ENCODE measurements around the gene IGSF8. TPM values are rescaled to one million over a fixed set of nuclear protein-coding genes. Genes with fewer than 3 reads are reported as not detected.

The IGSF8 gene
- 10 to 100 TPM; 30.5 to 45.7 (median 43.1) TPM for total RNA-seq

GRCh38 chr1:160097911-160098851 is at the start of gene IGSF8:
TSS of gene IGSF8 (minus strand) at chr1:160098619. CDS start at chr1:160098472, 147 bp downstream.
- peak within 1 kb of the TSS; percentile 88 for H3K4me3 Mint-ChIP-seq
- peak; percentile 64 to 69 for ATAC-seq
- H3K27me3 Mint-ChIP-seq (ENCODE audit: low read depth) = no peaks in the 10 kb centered on the region
- H3K36me3 Mint-ChIP-seq (ENCODE audit: insufficient read depth) = peaks cover 5% of the 10 kb centered on the region
- no peaks in the 10 kb centered on the region for H3K9me3 Mint-ChIP-seq
- peaks cover 61% of the 10 kb centered on the region for H3K4me1 Mint-ChIP-seq (ENCODE audit: low read depth)
- DNase-seq = peak; percentile 92

DNA sequence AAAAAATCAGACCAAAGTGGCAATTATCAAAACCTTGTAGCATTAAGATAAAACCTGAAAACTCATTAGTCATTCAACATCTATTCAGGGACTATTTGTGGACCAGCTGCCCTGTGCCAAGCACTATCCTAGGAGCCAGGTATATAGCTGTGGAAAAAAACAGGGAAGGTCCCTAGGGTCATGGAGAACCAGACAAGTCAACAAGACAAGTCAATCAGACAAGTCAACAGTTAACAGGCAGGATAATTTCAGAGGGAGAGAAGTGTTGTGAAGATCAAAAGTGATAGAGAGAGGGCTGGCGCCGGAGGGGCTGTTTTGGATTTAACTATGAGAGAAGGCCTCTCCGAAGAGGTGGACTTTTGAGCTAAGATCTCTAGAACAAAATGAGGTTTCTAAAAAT is 49.7 kb upstream of the IGSF8 start:
- Mint-ChIP-seq H3K9me3 (no peaks in the 10 kb centered on the region), H3K27me3 (ENCODE audit: low read depth) (peaks cover 2% of the 10 kb centered on the region), H3K36me3 (ENCODE audit: insufficient read depth) (no peaks in the 10 kb centered on the region), H3K4me3 (no peak overlapping the region), H3K4me1 (ENCODE audit: low read depth) (no peaks in the 10 kb centered on the region)
- DNase-seq = no peak
- no peak for ATAC-seq

DNA sequence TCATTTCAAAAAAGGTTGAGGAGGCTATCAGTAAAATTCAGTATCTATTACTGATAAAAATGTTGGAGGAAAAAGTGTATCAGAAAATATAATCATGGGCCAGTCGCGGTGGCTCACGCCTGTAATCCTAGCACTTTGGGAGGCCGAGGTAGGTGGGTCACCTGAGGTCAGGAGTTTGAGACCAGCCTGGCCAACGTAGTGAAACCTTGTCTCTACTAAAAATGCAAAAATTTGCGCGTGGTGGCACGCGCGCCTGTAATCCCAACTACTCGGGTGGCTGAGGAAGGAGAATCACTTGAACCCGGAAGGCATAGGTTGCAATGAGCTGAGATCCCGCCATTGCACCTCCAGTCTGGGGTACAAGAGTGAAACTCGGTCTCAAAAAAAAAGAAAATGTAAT is 47.7 kb upstream of the IGSF8 start:
- Mint-ChIP-seq H3K4me3 (no peak overlapping the region), H3K36me3 (ENCODE audit: insufficient read depth) (no peaks in the 10 kb centered on the region), H3K4me1 (ENCODE audit: low read depth) (no peaks in the 10 kb centered on the region), H3K9me3 (no peaks in the 10 kb centered on the region), H3K27me3 (ENCODE audit: low read depth) (peaks cover 2% of the 10 kb centered on the region)
- DNase-seq = no peak
- no peak for ATAC-seq

- DNase-seq = no peak
- Mint-ChIP-seq H3K9me3 (no peaks in the 10 kb centered on the region), H3K4me3 (no peak overlapping the region), H3K27me3 (ENCODE audit: low read depth) (peaks cover 11% of the 10 kb centered on the region), H3K36me3 (ENCODE audit: insufficient read depth) (no peaks in the 10 kb centered on the region), H3K4me1 (ENCODE audit: low read depth) (no peaks in the 10 kb centered on the region)
- no peak for ATAC-seq
Observed at GRCh38 chr1:160144921-160145320, 46.5 kb upstream of the IGSF8 start.

- ATAC-seq (no peak), DNase-seq (no peak)
- Mint-ChIP-seq H3K4me3 (no peak overlapping the region), H3K4me1 (ENCODE audit: low read depth) (no peaks in the 10 kb centered on the region), H3K9me3 (no peaks in the 10 kb centered on the region), H3K27me3 (ENCODE audit: low read depth) (peaks cover 14% of the 10 kb centered on the region), H3K36me3 (ENCODE audit: insufficient read depth) (no peaks in the 10 kb centered on the region)
Observed at GRCh38 chr1:160143695-160144094, 45.3 kb upstream of the IGSF8 start.

DNA sequence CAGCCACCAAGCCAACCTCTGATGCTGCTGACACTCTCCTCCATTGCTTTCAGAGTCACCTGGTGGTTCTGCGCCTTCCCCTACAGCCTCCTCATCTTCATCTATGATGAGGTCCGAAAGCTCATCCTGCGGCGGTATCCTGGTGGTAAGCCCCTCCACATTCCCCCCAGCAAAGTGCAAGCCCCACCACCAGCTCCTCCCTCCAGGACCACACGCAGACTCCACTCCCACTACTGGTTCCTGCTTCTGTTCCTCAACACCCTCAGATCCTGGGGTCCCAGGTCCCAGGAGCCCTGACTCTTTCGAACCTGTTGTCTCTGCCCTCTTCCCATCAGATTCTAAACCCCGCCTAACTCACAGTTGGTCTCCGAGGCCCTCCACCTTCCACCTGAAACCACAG is 41.4 kb upstream of the IGSF8 start:
- Mint-ChIP-seq H3K36me3 (ENCODE audit: insufficient read depth) (no peaks in the 10 kb centered on the region), H3K4me1 (ENCODE audit: low read depth) (no peaks in the 10 kb centered on the region), H3K27me3 (ENCODE audit: low read depth) (peaks cover 16% of the 10 kb centered on the region), H3K9me3 (no peaks in the 10 kb centered on the region), H3K4me3 (no peak overlapping the region)
- DNase-seq (no peak), ATAC-seq (no peak)

GRCh38 chr1:160137216-160137862 is 38.9 kb upstream of the IGSF8 start:
- H3K4me3 Mint-ChIP-seq = no peak overlapping the region
- ATAC-seq (no peak), DNase-seq (no peak)
- H3K9me3 Mint-ChIP-seq = no peaks in the 10 kb centered on the region
- H3K4me1 Mint-ChIP-seq (ENCODE audit: low read depth) = no peaks in the 10 kb centered on the region
- H3K27me3 Mint-ChIP-seq (ENCODE audit: low read depth) = peaks cover 17% of the 10 kb centered on the region
- H3K36me3 Mint-ChIP-seq (ENCODE audit: insufficient read depth) = no peaks in the 10 kb centered on the region

GRCh38 chr1:160136926-160137200 is 38.4 kb upstream of the IGSF8 start:
- Mint-ChIP-seq H3K36me3 (ENCODE audit: insufficient read depth) (no peaks in the 10 kb centered on the region), H3K4me3 (no peak overlapping the region), H3K4me1 (ENCODE audit: low read depth) (no peaks in the 10 kb centered on the region), H3K9me3 (no peaks in the 10 kb centered on the region), H3K27me3 (ENCODE audit: low read depth) (peaks cover 22% of the 10 kb centered on the region)
- DNase-seq = no peak
- ATAC-seq = no peak

DNA sequence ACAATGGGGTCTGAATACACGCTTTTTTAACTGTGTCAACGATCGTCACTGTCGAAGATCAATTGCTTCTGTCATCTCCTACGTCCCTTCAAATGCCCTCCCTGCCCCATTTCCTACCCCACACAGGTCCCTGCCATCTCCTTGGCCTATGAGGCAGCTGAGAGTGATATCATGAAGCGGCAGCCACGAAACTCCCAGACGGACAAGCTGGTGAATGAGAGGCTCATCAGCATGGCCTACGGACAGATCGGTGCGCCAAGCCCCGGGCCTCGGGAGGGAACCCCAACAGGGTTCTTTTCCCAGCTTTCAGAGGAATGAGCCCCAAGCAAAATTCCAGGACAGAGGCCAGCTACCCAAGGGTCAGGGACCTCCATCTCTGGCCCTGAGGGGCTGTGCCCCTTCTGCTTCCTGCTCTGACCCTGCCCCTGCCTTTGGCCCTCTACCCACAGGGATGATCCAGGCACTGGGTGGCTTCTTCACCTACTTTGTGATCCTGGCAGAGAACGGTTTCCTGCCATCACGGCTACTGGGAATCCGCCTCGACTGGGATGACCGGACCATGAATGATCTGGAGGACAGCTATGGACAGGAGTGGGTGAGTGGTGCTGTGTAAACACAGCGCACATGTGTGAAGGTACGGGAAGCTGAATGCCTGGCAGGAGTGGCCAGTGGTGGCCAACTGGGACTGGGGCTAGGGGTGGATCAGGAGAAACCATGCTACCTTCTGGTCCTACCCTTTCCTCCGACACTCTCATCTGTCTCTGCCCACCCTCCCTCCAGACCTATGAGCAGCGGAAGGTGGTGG is 37.9 kb upstream of the IGSF8 start:
- Mint-ChIP-seq H3K9me3 (no peaks in the 10 kb centered on the region), H3K4me3 (no peak overlapping the region), H3K4me1 (ENCODE audit: low read depth) (no peaks in the 10 kb centered on the region), H3K36me3 (ENCODE audit: insufficient read depth) (no peaks in the 10 kb centered on the region), H3K27me3 (ENCODE audit: low read depth) (peaks cover 23% of the 10 kb centered on the region)
- ATAC-seq (no peak), DNase-seq (no peak)

GRCh38 chr1:160134791-160135572 is 36.6 kb upstream of the IGSF8 start:
- ATAC-seq = no peak
- Mint-ChIP-seq H3K4me1 (ENCODE audit: low read depth) (no peaks in the 10 kb centered on the region), H3K27me3 (ENCODE audit: low read depth) (peaks cover 21% of the 10 kb centered on the region), H3K36me3 (ENCODE audit: insufficient read depth) (no peaks in the 10 kb centered on the region), H3K4me3 (no peak overlapping the region), H3K9me3 (no peaks in the 10 kb centered on the region)
- no peak for DNase-seq

DNA sequence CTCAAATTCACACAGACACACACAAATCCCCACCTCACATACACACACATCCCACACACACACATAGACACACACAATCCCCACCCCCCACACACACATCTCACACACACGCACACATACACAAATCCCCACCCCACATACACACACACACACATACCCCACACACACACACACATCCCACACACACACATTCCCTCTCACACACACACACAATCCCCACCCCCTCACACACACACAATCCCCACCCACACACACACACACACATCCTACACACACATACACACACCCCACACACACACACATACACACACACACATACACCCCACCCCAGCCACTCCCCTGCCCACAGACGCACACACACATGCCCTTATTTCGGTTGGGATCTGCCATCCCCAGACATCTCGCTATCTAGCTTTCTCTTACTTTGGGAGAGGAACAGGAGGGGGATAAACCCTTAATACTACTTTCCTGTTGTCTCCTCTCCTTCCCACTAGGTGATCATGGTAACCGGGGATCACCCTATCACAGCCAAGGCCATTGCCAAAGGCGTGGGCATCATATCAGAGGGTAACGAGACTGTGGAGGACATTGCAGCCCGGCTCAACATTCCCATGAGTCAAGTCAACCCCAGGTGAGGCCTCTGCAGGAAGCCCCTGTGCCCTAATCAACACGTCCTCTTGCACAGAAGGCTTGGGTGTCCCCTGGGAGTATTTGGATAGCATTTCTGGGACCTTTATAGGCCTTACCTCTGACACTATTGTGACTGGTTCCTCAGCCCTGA is 35.8 kb upstream of the IGSF8 start:
- Mint-ChIP-seq H3K36me3 (ENCODE audit: insufficient read depth) (no peaks in the 10 kb centered on the region), H3K4me1 (ENCODE audit: low read depth) (no peaks in the 10 kb centered on the region), H3K27me3 (ENCODE audit: low read depth) (peaks cover 17% of the 10 kb centered on the region), H3K4me3 (no peak overlapping the region), H3K9me3 (no peaks in the 10 kb centered on the region)
- no peak for DNase-seq
- no peak for ATAC-seq

GRCh38 chr1:160131803-160132565 is 33.6 kb upstream of the IGSF8 start:
- Mint-ChIP-seq H3K27me3 (ENCODE audit: low read depth) (peaks cover 17% of the 10 kb centered on the region), H3K9me3 (no peaks in the 10 kb centered on the region), H3K4me3 (no peak overlapping the region), H3K4me1 (ENCODE audit: low read depth) (no peaks in the 10 kb centered on the region), H3K36me3 (ENCODE audit: insufficient read depth) (no peaks in the 10 kb centered on the region)
- DNase-seq (no peak), ATAC-seq (no peak)

DNA sequence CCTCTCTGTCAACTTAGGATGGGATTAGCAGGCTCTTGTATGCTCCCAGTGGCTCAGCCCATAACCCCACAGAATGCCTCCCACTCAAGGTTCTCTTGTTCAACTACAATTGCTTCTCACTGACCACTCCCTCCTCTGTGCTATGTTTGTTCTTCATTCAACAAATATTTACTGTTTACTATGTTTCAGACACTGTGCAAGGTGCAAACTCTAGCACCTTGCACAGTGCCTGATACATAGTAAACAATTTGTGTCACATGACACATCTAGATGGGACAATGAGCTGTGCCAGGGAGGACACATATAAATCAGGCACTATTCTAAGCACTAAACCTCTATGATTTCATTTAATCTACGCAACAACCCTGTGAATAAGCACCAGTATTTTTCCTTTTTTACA is 32.5 kb upstream of the IGSF8 start:
- Mint-ChIP-seq H3K4me3 (no peak overlapping the region), H3K36me3 (ENCODE audit: insufficient read depth) (no peaks in the 10 kb centered on the region), H3K27me3 (ENCODE audit: low read depth) (peaks cover 17% of the 10 kb centered on the region), H3K4me1 (ENCODE audit: low read depth) (no peaks in the 10 kb centered on the region), H3K9me3 (no peaks in the 10 kb centered on the region)
- no peak for ATAC-seq
- no peak for DNase-seq

All from activated T-cell treated with anti-CD3 and anti-CD28 coated beads, Interleukin-2, amount 50 U/mL, for 4 hours (primary cell).